ENCODE data around the gene C12orf42.
"Not testable (repeated sequence)": the region's sequence is repeated elsewhere in the genome, so short reads cannot be mapped to it uniquely, and the experiment has no call there.

Gene C12orf42

DNA sequence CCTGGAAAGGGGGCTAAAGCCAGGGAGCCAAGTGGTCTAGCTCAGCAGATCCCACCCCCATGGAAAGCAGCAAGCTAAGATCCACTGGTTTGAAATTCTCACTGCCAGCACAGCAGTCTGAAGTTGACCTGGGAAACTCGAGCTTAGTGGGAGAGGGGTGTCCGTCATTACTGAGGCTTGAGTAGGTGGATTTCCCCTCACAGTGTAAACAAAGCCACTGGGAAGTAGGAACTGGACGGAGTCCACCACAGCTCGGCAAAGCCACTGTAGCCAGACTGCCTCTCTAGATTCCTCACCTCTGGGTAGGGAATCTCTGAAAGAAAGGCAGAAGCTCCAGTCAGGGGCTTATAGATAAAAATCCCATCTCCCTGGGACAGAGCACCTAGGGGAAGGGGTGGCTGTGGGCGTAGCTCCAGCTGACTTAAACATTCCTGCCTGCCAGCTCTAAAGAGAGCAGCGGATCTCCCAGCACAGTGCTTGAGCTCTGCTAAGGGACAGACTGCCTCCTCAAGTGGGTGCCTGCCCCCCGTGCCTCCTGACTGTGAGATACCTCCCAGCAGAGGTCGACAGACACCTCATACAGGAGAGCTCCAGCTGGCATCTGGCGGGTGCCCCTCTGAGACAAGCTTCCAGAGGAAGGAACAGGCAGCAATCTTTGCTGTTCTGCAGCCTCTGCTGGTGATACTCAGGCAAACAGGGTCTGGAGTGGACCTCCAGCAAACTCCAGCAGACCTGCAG is 70.8 kb downstream of the C12orf42 start:
- not testable (repeated sequence) for DNase-seq (ENCODE audit: low read depth)

DNA sequence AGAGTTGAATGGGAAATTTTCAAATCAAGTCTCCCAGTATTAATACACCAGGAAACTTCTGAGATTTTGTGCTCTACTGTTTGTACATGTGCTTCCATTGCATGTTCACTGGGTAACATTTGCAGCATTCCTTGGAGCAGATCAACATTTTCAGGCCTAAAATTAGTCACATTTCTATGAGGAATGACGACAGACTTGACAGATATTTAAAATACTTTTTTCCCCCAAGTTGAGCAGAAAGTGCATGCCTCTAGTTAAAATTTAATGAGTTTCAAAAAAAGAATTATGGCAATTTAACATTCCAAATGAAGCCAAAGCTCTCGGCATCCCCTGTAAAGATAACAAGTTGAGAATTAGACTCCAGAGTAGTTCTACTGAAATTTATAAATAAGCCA is 72.3 kb downstream of the C12orf42 start:
- DNase-seq (ENCODE audit: low read depth) = no peak

DNA sequence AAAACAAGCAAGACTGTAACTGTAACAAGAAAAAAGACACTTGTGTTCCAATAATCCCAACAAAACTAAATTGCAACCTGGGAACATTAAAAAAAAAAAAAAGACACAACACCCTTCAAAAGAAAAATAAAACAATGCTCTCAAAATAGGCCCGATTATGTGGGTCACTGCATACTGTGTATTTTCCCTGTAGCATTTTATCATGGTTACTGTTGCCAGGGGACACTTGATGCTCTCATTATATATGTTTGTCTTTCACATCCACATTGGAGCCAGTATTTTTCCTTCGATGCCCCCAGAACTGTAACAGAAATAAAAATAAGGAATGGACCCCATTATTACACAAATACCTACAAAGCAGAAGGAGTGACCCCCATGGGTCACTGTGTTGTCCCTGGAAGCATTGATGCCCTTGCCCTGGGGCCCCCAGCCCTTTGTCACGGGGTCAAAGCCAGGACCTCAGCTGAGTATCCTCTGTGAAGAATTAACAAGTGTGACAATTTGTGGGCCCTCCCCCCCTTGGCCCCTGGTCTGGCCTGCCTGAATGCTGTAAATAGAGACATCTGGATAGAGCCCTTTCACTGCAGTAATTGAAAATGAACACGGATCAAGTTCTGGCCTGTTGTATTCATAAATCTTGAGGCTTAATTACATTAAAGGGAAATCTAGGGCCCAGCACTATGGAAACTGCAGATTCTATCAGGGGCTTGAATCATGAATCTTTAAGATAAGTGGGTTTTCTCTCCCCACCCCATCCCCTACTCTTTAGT is 72.8 kb downstream of the C12orf42 start:
- DNase-seq (ENCODE audit: low read depth) = no peak

DNA sequence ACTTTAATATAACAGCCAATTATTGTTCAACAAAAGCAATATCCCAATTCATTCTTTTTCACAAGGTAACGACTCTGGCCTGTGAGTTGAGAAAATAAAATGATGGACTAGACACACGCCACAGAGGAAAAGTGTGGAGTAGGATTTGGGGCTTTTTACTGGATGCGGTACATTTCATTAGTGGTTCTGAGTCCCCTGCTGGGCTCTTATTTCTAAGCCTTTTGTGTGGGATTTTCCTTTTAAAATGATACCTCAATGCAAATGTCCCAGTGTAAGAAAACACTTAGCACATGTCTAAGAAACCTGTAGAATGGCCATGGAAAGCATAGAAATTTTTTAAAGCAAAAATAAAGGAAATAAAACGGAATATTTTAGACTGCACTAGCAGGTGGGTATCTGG is 73.4 kb downstream of the C12orf42 start:
- DNase-seq (ENCODE audit: low read depth) = no peak

DNA sequence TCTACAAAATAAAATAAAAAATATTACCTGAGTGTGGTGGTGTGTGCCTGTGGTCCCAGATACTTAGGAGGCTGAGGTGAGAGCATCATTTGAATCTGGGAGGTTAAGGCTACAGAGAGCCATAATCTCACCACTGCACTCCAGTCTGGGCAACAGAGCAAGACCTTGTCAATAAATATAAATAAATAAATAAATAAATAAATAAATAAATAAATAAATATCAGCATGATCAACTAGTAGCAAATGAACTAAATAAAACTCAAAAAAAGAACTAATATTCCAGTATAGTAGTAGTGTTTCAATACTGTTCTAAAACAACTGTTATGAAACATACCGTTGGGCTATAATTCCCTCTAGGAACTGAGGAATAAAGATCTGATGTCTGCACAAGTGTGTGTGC is 74.4 kb downstream of the C12orf42 start:
- DNase-seq (ENCODE audit: low read depth) = no peak

DNA sequence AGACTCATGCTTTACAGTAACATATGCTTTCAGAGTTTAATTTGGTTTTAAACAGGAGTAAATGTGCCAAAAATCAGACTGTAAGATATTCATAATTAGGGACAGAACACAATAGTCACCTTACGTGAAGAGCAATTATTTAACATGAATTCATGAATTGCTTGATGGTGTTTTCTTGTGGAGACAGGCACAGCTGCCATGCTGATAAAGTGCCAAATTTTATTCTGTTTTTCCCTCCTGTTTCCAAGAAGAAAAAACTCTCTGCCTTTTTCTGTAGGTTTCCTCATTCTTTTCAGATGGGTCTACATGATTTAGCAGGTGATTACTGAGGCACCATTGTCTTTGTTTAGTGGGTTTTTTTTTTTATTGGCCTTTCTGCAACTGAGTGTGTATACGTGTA is 80.1 kb downstream of the C12orf42 start:
- no peak for DNase-seq (ENCODE audit: low read depth)

DNA sequence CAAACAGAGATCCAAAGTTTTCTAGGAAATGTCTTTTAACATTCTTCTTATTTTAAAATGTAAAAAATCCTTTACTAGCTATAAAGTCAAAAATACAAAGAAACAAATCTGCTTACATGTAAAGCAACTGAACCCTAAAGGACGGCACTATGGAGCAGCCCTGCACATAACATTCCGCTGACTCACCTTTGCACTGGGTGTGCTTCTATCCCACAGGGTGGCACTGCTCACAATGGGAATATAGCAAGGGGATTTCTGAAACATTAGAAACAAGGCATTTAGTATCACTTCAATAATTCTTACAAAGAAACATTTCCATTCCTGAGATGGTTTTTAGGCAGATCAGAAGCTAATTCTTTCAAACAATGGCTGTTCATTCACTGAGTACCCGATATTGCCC is 94.3 kb downstream of the C12orf42 start:
- no peak for DNase-seq (ENCODE audit: low read depth)

DNA sequence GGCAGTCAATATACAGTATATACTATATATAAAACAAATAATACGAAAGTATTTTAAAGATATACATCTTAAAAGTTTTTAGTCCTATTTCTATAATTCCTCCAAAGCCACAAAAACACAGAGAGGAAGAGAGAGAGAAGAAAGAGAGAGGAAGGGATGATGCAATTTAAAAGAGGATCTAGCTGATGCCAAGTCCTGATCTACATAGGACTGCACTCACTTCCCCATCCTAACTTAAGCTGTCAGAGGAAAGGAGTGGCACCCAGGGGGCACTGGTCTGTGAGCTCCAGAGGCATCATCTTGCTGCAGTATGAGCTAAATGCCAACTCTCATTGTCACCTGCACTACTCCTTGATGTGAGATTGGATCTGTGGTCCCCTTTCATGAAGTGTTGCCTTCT is 95.8 kb downstream of the C12orf42 start:
- DNase-seq (ENCODE audit: low read depth) = no peak

DNA sequence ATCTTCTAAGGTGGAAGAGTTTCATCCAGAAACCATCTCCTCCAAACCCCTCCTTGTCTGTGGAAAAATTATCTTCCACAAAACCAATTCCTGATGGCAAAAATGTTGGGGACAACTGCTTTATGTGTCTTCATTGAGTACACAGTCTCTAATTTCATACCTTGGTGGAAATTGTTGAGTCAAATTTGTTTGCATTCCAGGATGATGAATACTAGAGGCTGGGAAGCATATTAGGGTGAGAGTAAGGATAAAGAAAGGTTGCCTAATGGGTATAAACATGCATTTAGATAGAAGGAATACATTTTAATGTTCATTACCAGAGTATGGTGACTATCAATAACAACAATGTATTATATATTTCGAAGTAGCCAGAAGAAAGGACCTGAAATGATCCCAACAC is 98.2 kb downstream of the C12orf42 start:
- DNase-seq (ENCODE audit: low read depth) = no peak

DNA sequence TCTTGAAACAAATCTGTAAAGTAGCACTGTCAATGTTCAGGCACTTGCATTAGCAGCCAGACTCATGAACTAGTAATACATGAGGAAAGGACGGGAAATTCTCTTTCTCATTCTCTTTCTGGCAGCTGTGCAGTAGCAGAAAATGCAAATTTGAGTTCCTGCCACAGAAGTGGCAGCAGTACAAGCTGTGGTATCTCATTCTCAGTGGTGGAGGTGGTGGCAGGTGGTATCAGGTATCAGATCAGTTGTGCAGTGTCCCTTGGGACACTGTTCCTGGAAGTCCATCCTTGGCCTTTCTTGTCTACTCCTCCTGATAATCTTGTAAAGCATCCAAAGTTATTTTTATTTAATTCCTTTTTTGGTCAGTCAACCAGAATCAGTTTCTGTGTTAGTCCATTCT is 103.0 kb downstream of the C12orf42 start:
- DNase-seq (ENCODE audit: low read depth) = no peak

DNA sequence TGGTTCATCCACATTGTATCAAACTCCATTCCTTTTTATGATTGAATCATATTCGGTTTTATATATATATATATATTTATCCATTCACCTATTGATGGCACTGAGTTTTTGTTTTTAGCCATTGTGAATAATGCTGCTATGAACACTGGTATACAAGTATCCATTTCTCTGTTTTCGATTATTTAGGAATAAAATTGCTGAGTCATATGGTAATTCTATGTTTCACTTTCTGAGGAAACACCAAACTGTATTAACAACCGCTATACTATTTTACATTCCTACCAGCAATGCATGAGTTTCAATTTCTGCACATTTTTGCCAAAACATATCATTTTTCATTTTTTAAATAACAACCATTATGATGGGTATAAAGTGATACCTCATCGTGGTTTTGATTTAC is 104.7 kb downstream of the C12orf42 start:
- no peak for DNase-seq (ENCODE audit: low read depth)

DNA sequence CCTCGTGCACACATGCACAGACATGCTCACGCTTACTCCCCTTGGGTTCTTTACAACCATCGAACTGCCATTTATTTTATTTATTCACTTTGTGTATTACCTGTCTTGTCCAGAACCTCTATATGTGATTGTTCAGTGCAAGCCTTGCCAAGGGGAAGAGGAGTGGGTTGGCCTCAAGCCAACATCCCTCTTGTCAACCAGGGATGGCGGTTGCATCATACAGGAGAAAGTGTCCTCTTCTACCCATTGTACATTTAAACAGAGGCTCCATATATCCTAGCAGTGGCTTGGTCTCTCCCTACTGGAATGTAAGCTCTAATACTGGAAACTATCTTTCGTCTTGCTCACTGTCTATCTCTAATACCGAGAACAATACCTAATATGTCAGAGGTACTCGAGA is 108.4 kb downstream of the C12orf42 start:
- DNase-seq (ENCODE audit: low read depth) = no peak

DNA sequence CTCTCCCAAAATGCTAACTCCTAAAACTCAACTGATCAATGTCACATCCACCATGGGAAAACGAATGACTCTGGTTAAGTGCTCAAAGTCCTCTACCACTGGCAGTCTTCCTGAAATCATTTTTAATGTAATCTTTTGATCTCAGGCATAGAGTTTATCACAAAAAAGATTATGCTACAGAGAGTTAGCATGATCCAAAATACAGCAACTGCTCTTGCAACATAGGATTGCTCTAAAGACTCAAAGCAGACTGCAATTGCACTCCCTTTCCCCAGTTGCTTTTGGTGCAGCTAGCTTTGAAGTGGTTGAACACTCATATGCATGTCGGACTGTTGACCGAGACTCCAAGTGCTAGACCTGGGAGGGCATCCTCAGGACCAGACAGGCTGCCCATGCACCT is 109.3 kb downstream of the C12orf42 start:
- DNase-seq (ENCODE audit: low read depth) = no peak

DNA sequence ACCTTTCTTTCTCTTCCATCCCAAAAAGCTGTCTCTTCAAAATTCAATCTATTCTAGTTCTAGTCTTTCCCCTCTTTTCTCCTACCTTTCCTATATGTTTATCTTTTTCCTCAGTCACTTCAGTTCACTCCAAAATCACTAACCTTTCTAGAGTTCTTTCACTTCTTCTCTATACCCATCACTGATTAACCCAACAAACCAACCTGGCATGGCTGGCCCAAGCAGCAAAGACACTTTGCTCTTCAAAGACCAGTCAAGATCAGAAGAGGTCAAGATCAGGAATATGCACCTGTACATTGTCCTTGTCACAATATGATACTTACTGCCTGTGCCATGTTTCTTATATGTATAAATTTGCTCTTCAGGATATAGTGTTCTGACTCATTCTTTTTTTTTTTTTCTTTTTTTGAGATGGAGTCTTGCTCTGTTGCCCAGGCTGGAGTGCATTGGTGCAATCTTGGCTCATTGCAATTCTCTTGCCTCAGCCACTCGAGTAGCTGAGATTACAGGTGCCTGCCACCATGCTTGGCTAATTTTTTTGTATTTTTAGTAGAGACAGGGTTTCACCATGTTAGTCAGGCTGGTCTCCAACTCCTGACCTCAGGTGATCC is 112.9 kb downstream of the C12orf42 start:
- no peak for DNase-seq (ENCODE audit: low read depth)

DNA sequence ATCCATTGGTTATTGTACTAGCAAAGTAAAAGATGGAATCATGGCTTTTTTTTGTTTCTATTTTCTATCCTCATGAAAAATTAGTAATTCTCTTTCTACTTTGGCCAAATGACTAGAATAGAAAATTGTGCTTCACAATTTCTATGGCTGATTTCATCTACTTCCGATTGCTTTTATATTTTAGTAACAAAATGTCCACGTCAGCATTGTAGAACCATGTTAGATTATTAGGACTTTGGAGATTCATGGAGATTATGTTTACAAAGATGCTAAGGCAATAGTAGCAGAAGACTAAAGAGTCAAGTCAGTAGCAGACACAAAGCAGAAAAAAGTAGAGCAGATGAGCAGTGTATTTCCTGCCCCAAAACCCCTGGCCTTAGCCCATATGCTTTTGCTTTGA is 113.6 kb downstream of the C12orf42 start:
- no peak for DNase-seq (ENCODE audit: low read depth)

DNA sequence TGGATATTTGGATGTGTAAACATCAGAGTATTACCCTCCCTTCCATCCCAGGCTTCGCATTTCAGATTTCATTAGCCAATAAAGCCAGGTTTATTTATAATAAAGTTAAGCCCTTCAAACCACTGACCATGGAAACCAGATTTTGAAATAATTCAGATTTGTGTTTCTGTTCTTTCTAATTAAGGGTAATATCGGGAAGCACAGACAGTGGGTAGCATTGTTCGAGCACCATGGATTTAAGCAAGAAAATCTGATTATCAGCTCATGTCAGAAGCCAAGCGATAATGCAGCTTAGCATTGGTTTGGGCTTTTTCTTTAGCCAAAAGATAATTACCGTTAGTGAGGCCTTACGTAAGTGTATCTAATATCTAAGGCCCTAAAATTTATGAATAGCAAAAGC is 116.1 kb downstream of the C12orf42 start:
- DNase-seq (ENCODE audit: low read depth) = no peak

DNA sequence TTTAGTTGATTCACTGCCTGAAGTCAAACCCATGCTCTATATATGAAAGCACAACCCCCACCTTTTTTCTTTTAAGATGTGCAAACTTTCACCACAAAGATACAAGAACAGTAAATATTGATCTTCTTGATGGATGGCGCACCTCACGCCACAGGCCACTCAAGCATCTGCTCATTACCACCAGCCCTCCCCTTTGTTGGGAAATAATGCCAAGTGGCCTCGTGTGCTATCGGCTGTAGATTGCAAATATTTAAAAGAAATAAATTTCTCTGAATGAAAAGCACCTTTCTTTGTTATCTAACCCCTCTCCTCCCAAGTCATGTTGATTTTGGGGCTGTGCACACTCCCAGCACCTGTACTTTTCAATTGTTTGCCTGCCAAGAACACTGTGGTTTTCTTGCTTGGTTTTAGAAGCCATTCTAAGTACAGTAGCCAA is 122.7 kb downstream of the C12orf42 start:
- DNase-seq (ENCODE audit: low read depth) = no peak

DNA sequence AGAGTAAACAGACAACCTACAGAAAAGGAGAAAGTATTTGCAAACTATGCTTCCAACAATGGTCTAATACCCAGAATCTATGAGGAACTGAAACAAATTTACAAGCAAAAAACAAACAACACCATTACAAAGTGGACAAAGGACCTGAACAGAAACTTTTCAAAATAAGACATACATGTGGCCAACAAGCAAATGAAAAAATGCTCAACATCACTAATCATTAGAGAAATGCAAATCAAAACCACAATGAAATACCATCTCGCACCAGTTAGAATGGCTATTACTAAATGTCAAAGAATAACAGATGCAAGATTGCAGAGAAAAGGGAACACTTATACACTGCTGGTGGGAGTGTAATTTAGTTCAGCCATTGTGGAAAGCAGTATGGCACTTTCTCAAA is 125.8 kb downstream of the C12orf42 start:
- no peak for DNase-seq (ENCODE audit: low read depth)

DNA sequence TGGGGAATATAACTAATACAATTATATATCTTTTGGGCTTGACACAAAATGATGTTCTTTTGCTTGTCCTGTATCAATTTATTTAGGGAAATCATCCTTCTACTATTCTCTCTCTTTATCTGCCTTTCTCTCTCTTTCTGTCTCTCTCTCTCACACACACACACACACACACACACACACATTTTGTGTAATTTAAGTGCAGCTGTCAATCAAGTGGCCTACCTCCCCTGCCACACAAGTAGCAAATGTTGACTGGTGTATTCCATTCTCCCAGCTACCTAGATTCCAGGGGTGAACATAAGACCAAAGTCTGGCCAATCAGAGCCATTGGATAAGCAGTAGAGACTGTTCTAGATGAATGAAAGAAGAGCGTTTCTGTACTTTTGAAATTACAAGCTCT is 127.6 kb downstream of the C12orf42 start:
- no peak for DNase-seq (ENCODE audit: low read depth)

DNA sequence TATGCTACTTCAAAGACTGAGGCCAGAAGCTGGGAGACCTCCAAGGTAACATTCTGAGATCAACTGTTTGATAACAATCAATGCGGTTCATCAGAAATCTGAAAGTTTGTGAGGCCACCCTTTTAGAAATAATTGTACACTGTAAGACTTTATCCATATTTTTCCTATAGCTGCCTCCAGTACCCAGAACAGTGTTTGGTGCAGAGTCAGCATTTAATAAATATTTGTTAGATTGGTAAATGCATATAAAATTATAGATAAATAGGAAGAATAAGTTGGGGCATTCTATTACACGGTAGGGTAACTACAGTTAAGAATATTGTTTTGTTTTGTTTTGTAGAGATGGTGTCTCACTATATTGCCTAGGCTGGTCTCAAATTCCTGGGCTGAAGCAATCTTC is 141.4 kb downstream of the C12orf42 start:
- no peak for DNase-seq (ENCODE audit: low read depth)

DNA sequence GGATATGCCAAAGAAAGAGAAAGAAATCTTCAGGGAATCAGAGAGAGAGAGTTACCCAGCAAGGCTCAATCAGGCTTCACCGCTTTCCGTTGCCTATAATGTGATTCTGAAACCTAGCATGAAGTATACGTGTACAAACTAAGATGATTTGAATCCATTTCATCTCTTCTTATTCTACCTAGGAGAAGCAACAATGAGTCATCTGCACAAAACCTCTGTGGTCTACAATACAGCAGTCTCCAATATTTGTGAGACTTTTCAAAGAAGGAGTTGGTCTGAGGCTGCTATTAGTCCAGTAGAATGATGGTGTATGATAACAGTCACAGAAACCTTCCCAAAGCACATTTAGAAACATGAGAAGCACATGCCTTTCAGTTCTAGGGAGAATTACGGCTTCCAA is 141.9 kb downstream of the C12orf42 start:
- DNase-seq (ENCODE audit: low read depth) = no peak

DNA sequence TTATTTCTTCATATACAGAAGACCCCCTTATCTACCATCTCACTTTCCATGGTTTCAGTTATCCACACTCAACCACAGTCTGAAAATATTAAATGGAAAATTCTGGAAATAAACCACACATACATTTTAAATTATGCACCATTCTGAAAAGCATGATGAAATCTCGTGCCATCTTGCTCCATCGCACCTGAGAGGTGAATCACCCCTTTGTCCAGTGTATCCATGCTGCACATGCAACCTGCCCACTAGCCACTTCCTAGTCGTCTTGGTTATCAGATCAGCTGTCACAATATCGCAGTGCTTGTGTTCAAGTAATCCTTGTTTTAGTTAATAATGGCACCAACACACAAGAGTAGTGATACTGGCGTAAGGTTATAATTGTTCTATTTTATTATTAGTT is 145.7 kb downstream of the C12orf42 start:
- DNase-seq (ENCODE audit: low read depth) = no peak

DNA sequence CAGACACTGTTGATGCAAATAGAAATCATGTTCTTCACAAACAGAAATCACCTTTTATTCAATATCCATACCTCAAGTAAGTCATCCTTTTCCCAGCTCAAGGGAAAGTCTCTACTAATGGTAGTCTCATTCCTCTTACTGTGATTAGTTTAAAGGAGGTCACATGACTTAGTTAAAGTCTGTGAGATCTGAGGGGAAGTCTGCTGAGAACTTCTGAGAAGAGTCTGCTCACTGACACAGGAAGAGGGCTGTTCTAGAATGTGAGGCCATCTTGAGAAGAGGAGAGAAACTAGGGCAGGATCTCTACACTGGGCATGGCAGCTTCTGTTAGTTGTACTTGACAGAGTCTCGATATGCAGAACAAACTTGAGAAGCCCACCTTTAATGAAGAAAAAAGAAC is 146.8 kb downstream of the C12orf42 start:
- DNase-seq (ENCODE audit: low read depth) = no peak

All from GM04504 (cell line).